Heart left ventricle (tissue), 16 donors: ENCODE results near the gene GRHPR. TPM values are rescaled to one million over a fixed set of nuclear protein-coding genes. Genes with fewer than 3 reads are reported as not detected.

Experiments
- ATAC-seq, 4 donors: fragments of 200-7000 bp; cut with Tn5 transposase; one replicate each; pipeline ENCODE4 v1.9.1; 2020 to 2022; ENCODE audit warnings: moderate library complexity in 4 of 4, mild to moderate bottlenecking in 3 of 4, moderate number of reproducible peaks in 1 of 4
- DNase-seq, 5 donors: peaks; one replicate each; pipeline ENCODE4 v3.0.0-alpha.2; 2020
- H3K27ac ChIP-seq, 12 donors: fragments of 200-600 bp; sonication (generic) in 4 of 12; one replicate each; pipeline versions ENCODE4 v1.5.0 to v1.8.0; 2016 to 2022; ENCODE audit warnings: mild to moderate bottlenecking in 2 of 12
- H3K27me3 ChIP-seq, 9 donors: fragments of 200-600 bp; sonication (generic) in 2 of 9; one replicate each; pipeline versions ENCODE4 v1.5.1 to v1.8.0; 2016 to 2022; ENCODE audit warnings: mild to moderate bottlenecking in 3 of 9
- H3K36me3 ChIP-seq, 9 donors: fragments of 200-600 bp; sonication (generic) in 2 of 9; one replicate each; pipeline versions ENCODE4 v1.5.0 to v1.8.0; 2018 to 2022; ENCODE audit warnings: mild to moderate bottlenecking in 2 of 9
- H3K4me1 ChIP-seq, 12 donors: fragments of 200-600 bp; sonication (generic) in 4 of 12; one replicate each; pipeline versions ENCODE4 v1.5.0 to v1.8.0; 2016 to 2022; ENCODE audit warnings: mild to moderate bottlenecking in 3 of 12
- H3K4me3 ChIP-seq, 12 donors: fragments of 200-600 bp; sonication (generic) in 4 of 12; one replicate each; pipeline versions ENCODE4 v1.5.0 to v1.8.0; 2017 to 2022; ENCODE audit warnings: mild to moderate bottlenecking in 9 of 12, moderate library complexity in 4 of 12
- H3K9me3 ChIP-seq, 12 donors: fragments of 200-600 bp; sonication (generic) in 4 of 12; one replicate each; pipeline versions ENCODE4 v1.5.0 to v1.8.0; 2016 to 2022; ENCODE audit warnings: mild to moderate bottlenecking in 1 of 12
- POLR2A ChIP-seq, 2 donors: fragments of 450-650 bp; IDR thresholded peaks; one replicate each; pipeline ENCODE4 v1.6.1; 2017; ENCODE audit warnings: antibody characterized with exemption in 2 of 2, mild to moderate bottlenecking in 2 of 2, moderate library complexity in 2 of 2
- WGBS, 4 donors: extraction: QIAGEN DNeasy Blood & Tissue Kit in 2 of 4; methylation state at CpG; one replicate each; pipeline versions ENCODE4 v1.1.5 to v1.1.7; 2013 to 2018; 5-methylcytosine and 5-hydroxymethylcytosine counted together
- intact Hi-C, 10 donors: fragments of 100-400 bp; cut with DNase I; formaldehyde crosslinking; loops; one replicate each; pipeline versions ENCODE4 v1.11.1 to v1.14.2; 2022
- polyA plus RNA-seq, 2 donors: library from polyadenylated mRNA; stranded (reverse); fragments of 200-250 nt; gene quantifications; one replicate each; pipeline ENCODE4 v1.2.3, GENCODE V29; 2013
- total RNA-seq, 9 donors: library from RNA; depleted of rRNA in 2 of 9; stranded (reverse); fragments of >200 nt in 2 of 9; fragmentation: NEBNext Ultra II Directional in 3 of 9; extraction: Animal tissue kit (Norgen Biotek cat#: 25700) in 3 of 9; gene quantifications; one replicate each; pipeline versions ENCODE4 v1.1.0 to v1.2.4, GENCODE V29; 2016 to 2023
- TF ChIP-seq, protein P1 (sequence below), 12 donors: fragments of 200-600 bp; sonication (generic) in 4 of 12; IDR thresholded peaks; one replicate each; pipeline versions ENCODE4 v1.5.0 to v1.8.0; 2018 to 2022; ENCODE audit warnings: antibody characterized with exemption in 12 of 12, mild to moderate bottlenecking in 5 of 12
- donor health status: ischemic (EF 13 %, LVEDD 7.1; RV severe dilation, severe dysfunction).
- donor health status: healthy with polysubstance abuse.
- donor health status: DM: no; HTN: yes; CAD: no.
- donor health status: DM: no; HTN: no; CAD: no.
- donor health status: ischemic (EF 25% LVEDD 6.9; RV normal size, moderate dysfunction).
- donor health status: ischemic (EF 25% LVEDD 5.7; RV mildly dilated, moderate dysfunction).
- donor health status: healthy.
- donor health status: DM: yes; HTN: yes; CAD: no.
- donor health status: ischemic (EF 35%, LVEDD 5.7; RV mildly dilated, moderate dysfunction).
- donor health status: nonischemic (EF 11% LVEDD 7.7; RV severe dilation, severe dysfunction).
- donor health status: DM: yes; HTN: yes; CAD: no.
- donor health status: PGD.
- donor health status: ischemic (EF 29% LVEDD 5.4; RV normal size, mild dysfunction).
- donor health status: nonischemic (EF 23%, LVEDD 6.1; RV moderate dilation, normal function).

Gene GRHPR
- total and polyA plus RNA-seq, 11 donors: 91.0 to 209 (median 111) TPM

DNA sequence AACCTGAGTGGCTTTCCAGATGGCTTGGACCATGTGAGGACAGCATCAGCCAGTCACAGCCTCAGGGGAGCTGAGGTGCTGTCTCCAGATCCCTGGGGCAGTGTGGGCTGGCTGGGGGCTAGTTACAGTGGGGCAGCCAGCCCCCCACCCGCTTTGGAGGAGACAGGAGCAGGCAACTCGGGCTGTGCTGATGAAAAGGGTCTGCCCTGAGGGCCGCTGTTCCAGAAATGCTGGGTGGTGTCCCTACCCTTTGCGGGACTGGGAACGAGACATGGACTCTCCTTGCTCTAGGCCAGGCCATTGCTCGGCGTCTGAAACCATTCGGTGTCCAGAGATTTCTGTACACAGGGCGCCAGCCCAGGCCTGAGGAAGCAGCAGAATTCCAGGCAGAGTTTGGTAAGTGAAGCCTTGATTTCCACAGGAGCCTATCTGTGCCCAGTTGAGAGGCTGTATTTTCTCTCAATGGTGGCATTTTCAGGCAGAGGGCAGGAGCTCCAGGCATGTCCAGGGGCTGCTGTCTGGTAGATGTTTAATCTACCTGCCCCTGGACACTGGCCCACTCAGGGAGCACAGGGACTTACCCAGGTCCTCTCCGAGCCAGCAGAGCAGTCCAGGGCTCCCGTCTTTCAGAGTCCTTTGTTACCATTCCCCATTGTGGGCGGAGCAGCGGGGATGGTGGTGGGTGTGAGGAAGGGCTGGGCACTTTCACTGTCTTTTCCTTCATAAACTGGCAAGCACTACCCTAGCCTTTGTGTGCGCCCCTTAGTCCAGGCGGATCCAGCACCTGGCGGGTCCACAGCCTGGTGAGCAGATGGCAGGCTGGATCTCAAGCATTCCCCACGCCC, 7.2 kb downstream of the GRHPR start:
- Histone ChIP-seq H3K27me3 (no peaks in the 10 kb centered on the region), H3K4me1 (peaks cover 0 to 29% (median 17%) of the 10 kb centered on the region in 12 donors), H3K4me3 (no peak overlapping the region), H3K36me3 (peaks cover 0 to 91% (median 79%) of the 10 kb centered on the region in 9 donors), H3K27ac (no peak overlapping the region), H3K9me3 (no peaks in the 10 kb centered on the region)
- WGBS, 4 donors: 87 to 91% (median 90%) methylated on average over 11 to 17 of the region's 17 CpGs
- intact Hi-C loops: loop anchor here in 2 of 10 donors (2.0 to 10.0 kb wide), 2 partner anchors 19 to 145 kb away; partner anchors contain the start of gene FBXO10 (in 1 of the 2)
- DNase-seq (no peak), ATAC-seq (no peak)
- TF ChIP-seq, protein P1, sequence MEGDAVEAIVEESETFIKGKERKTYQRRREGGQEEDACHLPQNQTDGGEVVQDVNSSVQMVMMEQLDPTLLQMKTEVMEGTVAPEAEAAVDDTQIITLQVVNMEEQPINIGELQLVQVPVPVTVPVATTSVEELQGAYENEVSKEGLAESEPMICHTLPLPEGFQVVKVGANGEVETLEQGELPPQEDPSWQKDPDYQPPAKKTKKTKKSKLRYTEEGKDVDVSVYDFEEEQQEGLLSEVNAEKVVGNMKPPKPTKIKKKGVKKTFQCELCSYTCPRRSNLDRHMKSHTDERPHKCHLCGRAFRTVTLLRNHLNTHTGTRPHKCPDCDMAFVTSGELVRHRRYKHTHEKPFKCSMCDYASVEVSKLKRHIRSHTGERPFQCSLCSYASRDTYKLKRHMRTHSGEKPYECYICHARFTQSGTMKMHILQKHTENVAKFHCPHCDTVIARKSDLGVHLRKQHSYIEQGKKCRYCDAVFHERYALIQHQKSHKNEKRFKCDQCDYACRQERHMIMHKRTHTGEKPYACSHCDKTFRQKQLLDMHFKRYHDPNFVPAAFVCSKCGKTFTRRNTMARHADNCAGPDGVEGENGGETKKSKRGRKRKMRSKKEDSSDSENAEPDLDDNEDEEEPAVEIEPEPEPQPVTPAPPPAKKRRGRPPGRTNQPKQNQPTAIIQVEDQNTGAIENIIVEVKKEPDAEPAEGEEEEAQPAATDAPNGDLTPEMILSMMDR (IDR thresholded peaks at IDR 0.05): no peak
- no peak for TF ChIP-seq POLR2A (IDR thresholded peaks at IDR 0.05)

DNA sequence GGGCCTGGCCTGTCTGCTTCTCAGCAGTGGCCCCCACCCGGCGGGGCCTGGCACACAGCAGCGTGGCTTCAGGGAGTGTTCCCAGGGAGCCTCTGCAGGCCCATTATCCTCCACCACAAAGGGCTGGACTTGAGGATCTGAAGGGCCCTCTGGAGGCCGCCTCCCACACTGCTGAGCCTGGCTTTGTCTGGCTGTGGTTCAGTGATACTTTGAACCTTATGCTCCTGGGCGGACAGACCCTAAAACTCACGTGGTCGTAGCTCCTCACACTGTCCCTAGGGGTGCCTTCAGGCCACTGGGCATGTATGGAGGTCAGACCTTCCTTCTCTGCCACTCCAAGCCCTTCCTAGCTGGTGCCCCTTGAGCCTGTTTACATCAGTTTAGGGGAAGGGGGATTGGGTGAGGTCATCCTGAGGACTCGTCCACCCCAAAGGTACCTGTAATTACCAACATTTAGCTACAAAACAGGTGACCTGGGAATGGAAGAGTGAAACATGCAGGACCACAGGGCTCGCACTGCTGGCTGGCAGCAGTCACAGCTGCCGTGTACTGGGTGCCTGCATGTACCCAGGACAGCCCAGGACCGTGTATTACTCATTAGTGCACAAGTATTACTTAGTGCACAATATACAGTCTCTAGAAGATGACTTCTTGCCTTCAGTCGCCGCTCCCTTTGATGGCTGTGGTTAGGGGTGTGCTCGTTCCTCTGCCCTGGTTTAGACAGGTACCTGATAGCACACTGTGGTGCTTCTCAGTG, 8.5 kb downstream of the GRHPR start:
- ATAC-seq: peak in 3 of 4 donors; percentile 5 to 25 (median 14)
- no peak for DNase-seq
- Histone ChIP-seq H3K27me3 (no peaks in the 10 kb centered on the region), H3K36me3 (peaks cover 0 to 100% (median 89%) of the 10 kb centered on the region in 9 donors), H3K9me3 (no peaks in the 10 kb centered on the region), H3K4me3 (no peak overlapping the region), H3K27ac (no peak overlapping the region), H3K4me1 (peaks cover 0 to 25% (median 11%) of the 10 kb centered on the region in 12 donors)
- 75 to 84% (median 81%) methylated on average over 10 to 14 of the region's 14 CpGs for WGBS, 4 donors
- intact Hi-C loops: loop anchor here in 1 of 10 donors (2.0 kb wide), 1 partner anchor 20 kb away; no protein-coding TSS in a partner anchor
- TF ChIP-seq POLR2A (IDR thresholded peaks at IDR 0.05): no peak
- TF ChIP-seq, protein P1 (IDR thresholded peaks at IDR 0.05): no peak

DNA sequence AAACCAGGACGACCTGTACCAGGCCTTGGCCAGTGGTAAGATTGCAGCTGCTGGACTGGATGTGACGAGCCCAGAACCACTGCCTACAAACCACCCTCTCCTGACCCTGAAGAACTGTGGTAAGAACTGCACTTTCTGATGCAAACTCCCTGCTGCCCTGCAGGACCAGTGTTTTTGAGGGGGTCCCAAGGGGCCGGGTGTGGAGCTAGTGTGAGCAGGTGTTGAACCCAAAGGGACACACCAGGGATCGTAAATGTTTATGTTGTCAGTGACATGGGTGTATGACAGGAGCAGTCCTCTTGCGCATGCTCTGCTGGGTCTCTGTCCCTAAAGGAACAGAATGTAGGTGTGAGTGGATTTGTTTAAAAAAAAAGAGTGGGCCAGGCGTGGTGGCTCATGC, 9.5 kb downstream of the GRHPR start:
- WGBS, 4 donors: 88 to 93% (median 89%) methylated on average over 6 of the region's 6 CpGs
- Histone ChIP-seq H3K36me3 (peaks cover 0 to 100% (median 89%) of the 10 kb centered on the region in 9 donors), H3K9me3 (no peaks in the 10 kb centered on the region), H3K4me1 (peaks cover 0 to 32% (median 11%) of the 10 kb centered on the region in 12 donors), H3K27me3 (no peaks in the 10 kb centered on the region), H3K27ac (no peak overlapping the region), H3K4me3 (no peak overlapping the region)
- no peak for ATAC-seq
- intact Hi-C loops: no loop called here
- TF ChIP-seq POLR2A (IDR thresholded peaks at IDR 0.05): no peak
- TF ChIP-seq, protein P1 (IDR thresholded peaks at IDR 0.05): no peak
- DNase-seq: no peak
